HG02798 (cell line): ENCODE results near the gene EPN2.

ENCODE experiments used
- ATAC-seq: cut with Tn5 transposase; IDR thresholded peaks from one replicate; pipeline ENCODE4 v1.9.1; 2021; ENCODE audit warnings: mild to moderate bottlenecking; ENCODE audit not compliant: unreplicated experiment, poor library complexity

The EPN2 gene

DNA sequence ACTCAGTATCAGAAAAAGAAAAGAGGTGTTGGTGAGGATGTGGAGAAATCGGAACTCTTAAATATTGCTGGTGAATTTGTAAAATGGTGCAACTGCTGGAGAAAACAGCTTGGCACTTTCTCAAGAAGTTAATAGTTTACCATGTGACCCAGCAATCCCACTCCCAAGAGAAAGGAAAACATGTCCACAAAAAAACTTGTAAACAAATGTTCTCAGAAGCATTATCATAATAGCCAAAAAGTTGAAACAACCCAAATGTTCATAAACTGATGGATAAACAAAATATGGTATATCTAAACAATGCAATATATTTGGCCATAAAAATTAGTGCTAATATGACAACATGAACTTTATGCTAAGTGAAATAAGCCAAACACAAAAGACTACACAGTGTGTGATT is 138.6 kb downstream of the EPN2 start:
- ATAC-seq = no peak

- ATAC-seq = no peak
These were observed 139.6 kb downstream of the EPN2 start for GRCh38 chr17:19376811-19377210.

DNA sequence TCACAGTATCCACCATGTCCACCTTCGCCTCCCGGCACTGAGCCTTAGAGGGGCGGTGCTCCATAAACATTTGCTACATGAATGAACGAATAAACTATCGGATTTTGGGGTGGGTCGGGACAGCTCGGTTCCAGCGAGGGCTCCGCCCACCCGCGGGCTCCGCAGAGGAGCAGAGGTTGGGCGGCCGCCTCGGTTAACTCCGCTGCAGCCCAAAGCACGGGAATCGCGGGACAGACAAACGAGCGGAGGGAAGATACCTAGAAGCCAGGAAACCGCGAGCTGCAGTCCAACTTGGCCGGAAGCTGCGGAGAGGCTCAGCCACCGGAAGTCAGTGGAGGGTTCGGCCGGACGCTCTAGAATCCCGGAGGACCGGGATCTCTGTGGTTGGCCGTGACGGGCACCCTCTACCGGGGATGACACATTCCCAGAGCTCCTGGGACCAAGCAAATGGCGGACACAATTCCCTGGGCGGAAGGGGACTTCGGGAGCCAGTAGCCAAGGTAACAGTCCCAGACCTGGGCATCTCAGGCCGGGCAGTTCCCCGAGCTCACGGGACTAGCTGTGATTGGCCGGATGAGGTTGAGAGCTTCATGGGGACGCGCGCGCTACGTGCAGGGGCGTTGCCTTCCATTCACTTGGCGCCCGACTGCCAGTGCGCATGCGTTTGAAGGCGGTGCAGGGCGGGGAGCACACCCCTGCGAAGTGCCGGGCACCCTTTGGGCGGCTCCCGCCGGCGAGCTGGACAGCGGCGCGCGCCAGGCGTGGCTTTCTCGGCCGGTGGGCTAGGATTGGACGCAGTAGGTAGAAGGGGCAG is 140.6 kb downstream of the EPN2 start:
- peak; percentile 95 for ATAC-seq

DNA sequence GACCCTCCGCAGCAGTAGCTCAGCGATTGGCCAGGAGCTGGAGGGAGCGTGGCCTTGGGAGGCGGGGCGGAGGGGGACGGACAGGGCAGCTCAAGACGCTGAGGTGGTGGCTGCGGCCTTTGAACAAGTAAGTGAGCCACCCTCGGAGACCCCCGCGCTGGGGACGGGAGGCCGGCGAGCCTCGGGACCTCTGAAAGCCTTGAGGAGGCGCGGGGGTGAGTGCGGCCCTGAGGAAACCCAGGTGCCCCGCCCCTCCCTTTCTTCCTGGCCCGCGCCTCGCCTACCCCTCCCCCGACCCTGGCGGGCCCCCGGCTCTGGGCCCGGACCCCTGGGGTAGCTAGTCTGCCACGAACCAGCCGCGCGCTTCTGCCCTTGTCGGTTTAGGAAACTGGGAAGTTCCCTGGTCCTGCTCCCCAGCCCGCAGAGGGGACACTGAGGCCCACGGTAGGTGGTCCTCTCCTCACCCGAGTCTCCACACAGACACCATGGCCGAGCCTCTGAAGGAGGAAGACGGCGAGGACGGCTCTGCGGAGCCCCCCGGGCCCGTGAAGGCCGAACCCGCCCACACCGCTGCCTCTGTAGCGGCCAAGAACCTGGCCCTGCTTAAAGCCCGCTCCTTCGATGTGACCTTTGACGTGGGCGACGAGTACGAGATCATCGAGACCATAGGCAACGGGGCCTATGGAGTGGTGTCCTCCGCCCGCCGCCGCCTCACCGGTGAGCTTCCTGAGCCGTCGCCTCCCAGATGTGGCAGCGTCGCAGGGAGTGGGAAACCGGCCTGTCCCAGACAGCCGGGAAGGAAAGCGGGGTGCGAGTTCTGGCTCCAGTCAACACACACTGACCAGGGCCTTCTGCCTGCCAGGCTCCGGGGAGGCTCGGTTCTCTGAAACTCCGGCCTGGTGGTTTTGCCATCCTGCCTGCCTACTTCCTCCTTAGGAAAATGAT is 141.5 kb downstream of the EPN2 start, which contains the start of gene MAPK7:
MAPK7 (plus strand) TSS at position 83 of the 945 bp plus-strand sequence; CDS start at position 486, 403 bp downstream.
- peak; percentile 5 for ATAC-seq

- ATAC-seq = no peak
These were observed 142.3 kb downstream of the EPN2 start for GRCh38 chr17:19379361-19380065.

- no peak for ATAC-seq
These were observed 143.5 kb downstream of the EPN2 start for GRCh38 chr17:19380481-19381301.

- no peak for ATAC-seq
These were observed 144.2 kb downstream of the EPN2 start for GRCh38 chr17:19381361-19381740.

DNA sequence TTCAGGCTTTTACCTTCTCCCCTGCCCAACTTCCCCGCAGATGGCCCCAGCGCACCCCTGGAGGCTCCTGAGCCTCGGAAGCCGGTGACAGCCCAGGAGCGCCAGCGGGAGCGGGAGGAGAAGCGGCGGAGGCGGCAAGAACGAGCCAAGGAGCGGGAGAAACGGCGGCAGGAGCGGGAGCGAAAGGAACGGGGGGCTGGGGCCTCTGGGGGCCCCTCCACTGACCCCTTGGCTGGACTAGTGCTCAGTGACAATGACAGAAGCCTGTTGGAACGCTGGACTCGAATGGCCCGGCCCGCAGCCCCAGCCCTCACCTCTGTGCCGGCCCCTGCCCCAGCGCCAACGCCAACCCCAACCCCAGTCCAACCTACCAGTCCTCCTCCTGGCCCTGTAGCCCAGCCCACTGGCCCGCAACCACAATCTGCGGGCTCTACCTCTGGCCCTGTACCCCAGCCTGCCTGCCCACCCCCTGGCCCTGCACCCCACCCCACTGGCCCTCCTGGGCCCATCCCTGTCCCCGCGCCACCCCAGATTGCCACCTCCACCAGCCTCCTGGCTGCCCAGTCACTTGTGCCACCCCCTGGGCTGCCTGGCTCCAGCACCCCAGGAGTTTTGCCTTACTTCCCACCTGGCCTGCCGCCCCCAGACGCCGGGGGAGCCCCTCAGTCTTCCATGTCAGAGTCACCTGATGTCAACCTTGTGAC is 144.7 kb downstream of the EPN2 start:
- ATAC-seq = no peak

GRCh38 chr17:19382531-19383444 is 145.6 kb downstream of the EPN2 start:
- ATAC-seq = no peak

DNA sequence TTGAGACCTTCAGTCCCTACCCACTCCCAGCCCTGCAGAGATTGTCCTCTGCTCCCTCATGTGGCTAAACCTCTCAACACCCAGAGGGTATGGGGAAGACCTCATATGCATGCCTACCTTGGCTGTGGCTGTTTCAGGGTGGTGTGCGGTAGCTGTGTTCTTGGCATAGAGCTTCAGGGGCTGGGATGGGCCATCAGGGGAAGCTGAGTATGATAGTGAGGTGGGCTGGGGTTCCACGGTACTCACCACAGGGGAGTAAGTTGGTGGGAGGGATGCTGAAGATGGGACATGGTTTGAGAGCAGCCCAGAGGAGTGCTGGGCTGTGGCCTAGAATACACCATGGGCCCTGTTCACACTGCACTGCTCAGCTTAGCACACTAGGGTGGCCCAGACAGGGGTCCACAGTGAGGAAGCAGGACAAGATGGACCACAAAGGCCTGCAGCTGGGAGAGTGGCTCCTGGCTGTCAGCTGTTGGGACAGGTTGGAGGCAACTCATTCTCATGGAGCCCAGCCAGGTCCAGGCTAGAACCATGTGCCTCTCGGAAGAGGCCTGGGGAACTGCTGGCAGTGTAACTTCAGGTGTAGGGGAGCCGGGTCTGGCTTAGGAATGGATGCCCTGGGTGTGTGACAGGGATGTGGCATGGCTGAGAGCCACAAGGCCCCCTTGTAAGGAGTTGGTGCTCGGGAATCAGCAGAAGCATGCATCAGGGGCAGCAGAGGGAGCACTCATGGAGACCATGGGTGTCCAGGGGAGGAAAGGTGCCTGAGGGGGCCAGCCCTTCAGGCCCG is 146.7 kb downstream of the EPN2 start:
- no peak for ATAC-seq

- ATAC-seq = no peak
These were observed 147.7 kb downstream of the EPN2 start for GRCh38 chr17:19384723-19385391.

- ATAC-seq = no peak
These were observed 148.4 kb downstream of the EPN2 start for GRCh38 chr17:19385521-19385983.
